NCI-H345 treated with DMSO at 0.1 percent for 48 hours (cell line): ENCODE results near the gene ZNF562.
A peak's percentile ranks its signal among the peaks of the same experiment; 100 is the strongest.
"Not testable (repeated sequence)": the region's sequence is repeated elsewhere in the genome, so short reads cannot be mapped to it uniquely, and the experiment has no call there.

ENCODE experiments used
- DNase-seq: peaks from one replicate; lab custom pipeline; 2025; ENCODE audit not compliant: unreplicated experiment; lab: John Stamatoyannopoulos, UW

Gene ZNF562

DNA sequence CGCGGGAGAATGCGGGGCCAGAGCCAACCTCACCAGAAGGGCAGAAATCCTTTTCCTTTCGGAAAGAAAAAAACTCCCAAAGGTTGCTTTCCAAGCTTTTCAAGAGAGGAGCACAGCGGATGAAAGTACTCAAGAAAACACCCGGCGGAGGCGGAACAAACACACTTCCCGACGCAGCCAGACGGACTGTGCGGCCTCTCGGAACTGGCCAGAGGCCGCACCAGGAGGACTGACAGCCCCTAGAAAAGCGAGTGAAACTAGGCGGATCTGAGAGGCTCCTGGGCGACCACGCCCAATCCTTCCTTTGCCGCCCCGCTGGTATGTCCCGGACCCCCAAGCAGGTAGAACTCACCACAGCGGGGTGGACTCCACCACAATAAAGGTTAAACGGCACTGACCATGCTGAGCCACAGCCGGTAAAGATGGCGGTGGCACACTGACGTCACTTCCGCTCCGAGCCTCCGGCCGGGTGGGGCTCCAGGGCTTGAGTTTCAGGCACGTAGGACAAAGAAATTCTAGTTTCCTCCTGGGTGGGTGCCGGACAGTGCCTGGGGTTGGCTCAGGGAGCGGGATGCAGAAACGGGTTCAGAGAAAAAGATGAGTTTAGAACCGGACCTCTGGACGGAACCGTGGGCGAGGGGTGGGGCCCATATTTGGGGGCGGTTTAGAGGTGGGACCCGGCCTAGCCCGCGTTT is at the start of gene ZNF562:
Gene ZNF562 (minus strand): TSS at position 438 of the 695 bp plus-strand sequence. CDS start 14,356 bp downstream, outside the sequence.
- peak; percentile 75 for DNase-seq

DNA sequence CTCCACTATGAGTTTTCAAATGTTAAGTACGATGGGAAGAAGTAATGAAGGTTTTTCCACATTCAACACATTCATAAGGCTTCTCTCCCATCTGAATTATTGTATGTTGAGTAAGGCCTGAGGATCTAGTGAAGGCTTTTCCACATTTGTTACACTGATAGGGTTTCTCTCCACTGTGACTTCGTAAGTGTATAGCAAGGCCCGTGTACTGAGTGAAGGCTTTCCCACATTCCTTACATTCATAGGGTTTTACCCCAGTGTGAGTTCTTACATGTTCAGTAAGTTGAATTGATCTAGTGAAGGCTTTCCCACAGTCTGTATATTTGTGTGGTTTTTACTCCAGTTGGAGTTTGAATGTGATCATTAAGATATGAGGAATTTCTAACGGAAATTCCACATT is 49.3 kb upstream of the ZNF562 start:
- no peak for DNase-seq

DNA sequence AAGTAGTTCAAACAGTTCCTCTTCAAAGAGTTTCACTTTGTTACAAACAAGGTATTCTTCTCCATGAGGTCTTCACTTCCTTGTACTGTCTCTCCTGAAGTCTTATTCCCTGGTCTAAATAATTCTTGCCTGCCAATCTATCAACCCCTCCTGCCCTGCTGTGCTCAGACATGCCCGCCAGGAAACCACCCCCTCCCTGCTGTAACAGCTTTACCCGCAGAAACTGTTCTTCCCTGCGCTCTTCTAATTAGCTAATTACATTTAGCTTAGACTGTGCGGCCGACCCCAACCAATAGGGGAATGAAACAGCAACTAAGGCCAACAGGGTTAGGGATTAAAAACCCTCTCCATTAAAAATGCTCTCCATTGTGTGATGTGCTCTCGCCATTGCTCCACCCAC is 47.0 kb upstream of the ZNF562 start:
- DNase-seq, result no peak

DNA sequence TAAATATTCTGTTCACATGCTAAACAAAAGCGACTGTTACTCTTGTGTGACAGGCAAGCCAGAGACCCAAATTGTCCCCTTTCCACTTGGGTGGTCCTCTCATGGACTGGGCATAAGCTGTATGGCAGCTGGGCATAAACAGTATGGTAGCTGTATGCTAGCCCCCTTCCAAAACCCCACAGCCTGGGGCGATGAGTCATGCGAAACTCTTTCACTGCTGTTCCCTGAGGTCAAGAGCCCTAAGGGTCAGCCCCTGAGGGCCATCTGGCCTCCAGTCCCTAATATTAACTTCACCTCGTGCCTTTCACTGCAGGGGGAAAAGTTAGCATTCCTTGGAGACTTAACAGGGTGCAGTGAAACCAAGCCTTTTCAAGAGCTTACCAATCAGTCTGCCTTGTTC is 45.6 kb upstream of the ZNF562 start:
- DNase-seq, result no peak

DNA sequence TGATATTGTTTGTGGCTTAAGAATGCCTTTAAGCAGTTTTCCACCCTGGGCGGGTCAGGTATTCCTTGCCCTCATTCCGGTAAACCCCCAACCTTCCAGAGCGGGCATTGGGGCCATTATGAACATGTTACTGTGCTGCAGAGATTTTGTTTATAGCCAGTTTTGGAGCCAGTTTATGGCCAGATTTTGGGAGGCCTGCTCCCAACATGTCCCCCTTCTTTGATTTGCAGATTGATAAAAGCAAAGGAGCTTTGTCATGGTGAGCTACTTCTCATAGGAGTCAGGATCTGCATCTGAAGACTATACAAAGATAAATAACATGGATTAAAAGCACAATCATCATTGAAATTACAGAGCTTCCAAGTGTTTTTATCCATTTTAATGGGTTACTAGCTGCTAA is 36.9 kb upstream of the ZNF562 start:
- no peak for DNase-seq

DNA sequence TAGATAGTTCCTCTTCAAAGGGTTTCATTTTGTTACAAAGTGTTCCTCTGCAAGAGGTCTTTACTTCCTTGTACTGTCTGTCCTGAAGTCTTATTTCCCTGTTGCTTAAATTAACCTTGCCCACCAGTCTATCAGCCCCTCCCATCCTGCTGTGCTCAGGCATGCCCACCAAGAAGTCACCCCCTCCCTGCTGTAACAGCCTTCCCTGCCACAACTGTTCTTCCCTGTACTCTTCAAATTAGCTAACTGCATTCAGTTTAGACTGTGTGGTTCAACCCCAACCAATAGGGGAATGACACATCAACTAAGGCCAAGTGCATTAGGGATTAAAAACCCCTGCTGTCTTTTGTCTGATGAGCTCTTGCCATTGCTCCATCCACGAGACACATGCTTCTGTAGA is 34.4 kb upstream of the ZNF562 start:
- no peak for DNase-seq

DNA sequence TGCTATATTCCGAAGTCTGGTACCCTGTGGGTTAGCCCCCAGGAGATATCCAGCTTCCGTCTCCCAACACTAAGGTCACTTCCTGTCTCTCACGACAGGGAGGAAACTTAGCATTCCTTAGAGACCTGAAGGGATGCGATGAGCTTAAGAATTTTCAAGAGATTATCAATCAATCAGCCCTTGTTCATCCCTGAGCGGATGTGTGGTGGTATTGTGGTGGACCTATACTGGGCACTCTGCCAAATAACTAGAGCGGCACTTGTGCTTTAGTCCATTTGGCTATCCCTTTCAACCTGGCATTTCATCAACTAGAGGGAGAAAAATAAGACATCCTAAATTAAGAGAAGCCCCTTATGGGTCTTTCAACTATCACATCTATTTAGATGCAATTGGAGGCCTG is 30.9 kb upstream of the ZNF562 start:
- DNase-seq, result no peak

DNA sequence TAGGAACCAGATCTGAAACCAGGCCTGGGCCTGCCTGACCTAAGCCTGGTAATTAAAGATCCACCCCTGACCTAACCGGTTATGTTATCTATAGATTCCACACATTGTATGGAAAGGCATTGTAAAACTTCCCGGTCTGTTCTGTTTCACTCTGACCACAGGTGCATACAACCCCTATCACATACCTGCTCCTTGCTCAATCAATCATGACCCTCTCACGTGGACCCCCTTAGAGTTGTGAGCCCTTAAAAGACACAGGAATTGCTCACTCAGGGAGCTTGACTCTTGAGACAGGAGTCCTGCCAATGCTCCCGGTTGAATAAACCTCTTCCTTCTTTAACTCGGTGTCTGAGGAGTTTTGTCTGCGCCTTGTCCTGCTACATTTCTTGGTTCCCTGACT is 27.3 kb upstream of the ZNF562 start:
- DNase-seq, result no peak

DNA sequence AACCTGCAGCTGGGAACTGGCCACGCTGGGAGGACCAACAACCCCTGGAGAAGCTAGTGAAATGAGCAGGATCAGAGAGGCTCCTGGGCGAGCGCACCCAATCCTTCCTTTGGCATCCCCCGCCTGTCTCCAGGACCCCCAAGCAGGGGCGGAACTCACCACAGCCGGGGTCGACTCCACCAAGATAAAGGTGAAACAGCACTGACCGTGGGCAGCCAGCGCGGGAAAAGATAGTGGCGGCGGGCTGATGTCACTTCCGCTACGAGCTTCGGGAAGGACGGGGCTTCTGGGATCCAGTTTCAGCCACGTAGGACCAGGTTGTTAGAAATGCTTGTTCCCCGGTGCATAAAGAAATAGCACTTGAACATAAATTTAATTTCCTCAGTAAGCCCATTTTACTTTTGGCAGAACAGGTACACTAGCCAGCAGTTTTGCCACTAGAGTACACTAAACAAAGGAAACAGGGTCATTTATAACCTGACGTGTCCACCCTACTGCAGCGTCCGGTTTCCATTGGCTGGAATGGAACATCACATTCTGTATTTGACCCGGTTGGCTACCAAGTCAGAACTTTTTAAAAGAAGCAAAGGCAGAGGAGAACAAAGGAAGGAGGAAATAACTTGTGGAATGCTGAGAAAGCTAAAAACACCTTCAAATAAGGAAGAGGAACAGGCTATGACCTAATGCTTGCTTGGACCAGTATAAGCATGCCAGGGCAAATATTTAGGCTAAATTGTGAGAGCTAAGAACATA is 25.5 kb upstream of the ZNF562 start:
- DNase-seq, result no peak

DNA sequence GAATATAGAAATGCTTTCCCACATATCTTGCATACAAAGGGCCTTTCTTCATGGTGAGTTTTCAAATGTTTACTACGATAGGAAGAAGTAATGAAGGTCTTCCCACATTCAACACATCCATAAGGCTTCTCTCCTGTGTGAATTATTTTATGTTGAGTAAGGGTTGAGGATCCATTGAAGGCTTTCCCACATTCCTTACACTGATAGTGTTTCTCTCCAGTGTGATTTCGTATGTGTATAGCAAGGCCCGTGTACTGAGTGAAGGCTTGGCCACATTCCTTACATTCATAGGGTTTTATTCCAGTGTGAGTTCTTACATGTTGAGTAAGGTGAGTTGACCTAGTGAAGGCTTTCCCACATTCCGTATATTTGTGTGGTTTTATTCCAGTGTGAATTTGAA is 15.4 kb upstream of the ZNF562 start:
- DNase-seq, result not testable (repeated sequence)

DNA sequence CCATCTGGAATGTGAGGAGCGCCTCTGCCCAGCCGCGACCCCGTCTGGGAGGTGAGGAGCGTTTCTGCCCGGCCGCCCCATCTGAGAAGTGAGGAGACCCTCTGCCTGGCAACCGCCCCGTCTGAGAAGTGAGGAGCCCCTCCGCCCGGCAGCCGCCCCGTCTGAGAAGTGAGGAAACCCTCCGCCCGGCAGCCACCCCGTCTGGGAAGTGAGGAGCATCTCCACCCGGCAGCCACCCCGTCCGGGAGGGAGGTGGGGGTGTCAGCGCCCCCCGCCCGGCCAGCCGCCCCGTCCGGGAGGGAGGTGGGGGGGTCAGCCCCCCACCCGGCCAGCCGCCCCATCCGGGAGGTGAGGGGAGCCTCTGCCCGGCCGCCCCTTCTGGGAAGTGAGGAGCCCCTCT is 5.1 kb upstream of the ZNF562 start:
- not testable (repeated sequence) for DNase-seq

DNA sequence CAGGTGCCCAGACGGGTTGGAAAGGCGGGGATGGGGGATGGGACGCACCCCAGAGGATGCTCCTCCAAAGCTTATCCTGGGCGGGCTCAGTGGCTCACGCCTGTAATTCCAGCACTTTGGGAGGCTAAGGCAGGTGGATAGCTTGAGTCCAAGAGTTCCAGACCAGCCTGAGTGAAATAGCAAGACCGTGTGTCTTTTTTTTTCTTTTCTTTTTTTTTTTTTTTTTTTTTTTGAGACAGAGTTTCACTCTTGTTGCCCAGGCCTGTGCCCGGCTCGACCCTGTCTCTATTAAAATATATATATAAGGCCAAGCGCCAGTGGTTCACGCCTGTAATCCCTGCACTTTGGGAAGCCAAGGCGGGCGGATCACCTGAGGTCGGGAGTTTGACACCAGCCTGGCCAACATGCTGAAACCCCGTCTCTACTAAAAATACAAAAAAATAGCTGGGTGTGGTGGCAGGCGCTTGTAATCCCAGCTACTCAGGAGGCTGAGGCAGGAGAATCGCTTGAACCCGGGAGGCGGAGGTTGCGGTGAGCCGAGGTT is 530 bp upstream of the ZNF562 start:
- peak; percentile 38 for DNase-seq

DNA sequence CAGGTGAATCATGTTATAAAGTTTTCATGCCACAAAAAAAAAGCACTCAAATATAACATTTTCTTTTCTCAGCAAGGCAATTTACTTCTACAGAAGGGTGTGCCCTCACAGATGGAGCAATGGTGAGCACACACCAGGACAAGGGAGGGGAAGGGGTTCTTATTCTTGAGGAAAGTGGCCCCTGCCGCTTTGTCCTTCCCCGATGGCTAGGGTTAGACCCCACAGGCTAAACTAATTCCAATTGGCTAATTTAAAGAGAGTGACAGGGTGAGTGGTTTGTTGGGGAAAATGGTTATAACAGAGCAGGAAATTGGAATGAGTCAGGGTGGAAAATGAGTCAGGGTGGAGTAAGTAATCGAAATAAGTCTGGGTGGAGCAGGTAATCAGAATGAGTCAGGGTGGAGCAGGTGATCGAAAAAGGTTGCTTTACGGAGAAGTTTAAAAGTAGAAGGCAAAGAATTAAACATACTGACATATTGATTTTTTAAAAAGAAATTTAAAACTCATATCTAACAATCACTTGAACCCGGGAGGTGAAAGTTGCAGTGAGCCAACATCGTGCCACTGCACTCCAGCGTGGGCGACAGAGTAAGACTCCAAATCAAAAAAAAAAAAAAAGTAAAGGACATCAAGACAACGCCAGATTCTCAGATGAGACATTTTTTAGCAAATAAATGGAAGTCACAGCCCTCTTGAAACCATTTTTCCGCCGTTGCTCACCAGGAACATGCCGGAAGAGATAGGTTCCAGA is 813 bp downstream of the ZNF562 start:
- DNase-seq, result no peak

DNA sequence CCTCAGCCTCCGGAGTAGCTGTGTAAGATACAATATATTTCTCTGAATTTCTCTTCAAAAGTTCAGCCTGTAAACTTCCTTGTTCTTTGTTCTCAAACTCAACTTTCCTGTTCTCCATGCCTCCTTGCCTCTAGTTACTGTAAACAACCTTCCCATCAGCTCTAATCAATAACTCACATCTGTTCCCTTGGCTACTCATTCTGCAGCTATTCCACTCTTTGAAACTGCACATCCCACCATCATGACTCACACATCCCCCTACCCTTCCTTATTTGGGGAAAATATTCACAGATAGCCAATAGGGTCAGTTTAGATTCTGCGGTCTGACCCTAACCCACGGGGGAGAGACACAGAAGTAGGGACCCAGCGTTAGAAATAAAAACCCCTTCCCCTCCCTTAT is 2.0 kb downstream of the ZNF562 start:
- no peak for DNase-seq

DNA sequence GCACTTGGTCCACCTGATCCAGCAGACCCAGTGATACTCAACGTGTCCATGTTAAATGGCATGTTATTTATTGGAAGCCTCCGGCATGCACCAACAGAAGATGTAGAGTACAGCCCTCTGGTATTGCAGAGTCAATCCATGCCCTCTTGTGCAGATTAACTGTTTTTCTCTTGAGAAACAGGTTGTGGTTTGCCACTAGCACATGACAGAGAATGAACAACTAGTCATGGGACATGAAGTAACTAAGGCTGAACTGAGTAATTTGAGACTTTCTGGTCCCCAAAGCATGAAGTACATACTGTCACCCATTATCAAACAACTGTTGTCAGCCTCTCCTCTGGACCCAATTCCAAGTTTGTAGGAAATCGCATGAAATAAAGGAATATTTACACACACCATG is 3.2 kb downstream of the ZNF562 start:
- no peak for DNase-seq

DNA sequence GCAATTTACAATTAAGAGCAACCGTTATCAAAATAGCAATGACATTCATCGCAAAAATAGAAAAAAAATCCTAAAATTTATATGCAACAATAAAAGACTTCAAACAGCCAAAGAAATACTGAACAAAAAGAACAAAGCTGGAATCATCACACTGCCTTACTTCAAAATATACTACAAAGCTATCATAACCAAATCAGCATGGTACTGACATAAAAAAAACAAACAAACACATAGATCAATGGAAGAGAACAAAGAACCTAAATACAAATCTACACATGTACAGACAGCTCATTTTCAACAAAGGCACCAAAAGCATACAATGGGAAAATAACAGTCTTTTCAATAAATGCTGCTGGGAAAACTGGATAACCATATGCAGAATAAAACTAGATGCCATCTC is 6.4 kb downstream of the ZNF562 start:
- DNase-seq, result no peak

DNA sequence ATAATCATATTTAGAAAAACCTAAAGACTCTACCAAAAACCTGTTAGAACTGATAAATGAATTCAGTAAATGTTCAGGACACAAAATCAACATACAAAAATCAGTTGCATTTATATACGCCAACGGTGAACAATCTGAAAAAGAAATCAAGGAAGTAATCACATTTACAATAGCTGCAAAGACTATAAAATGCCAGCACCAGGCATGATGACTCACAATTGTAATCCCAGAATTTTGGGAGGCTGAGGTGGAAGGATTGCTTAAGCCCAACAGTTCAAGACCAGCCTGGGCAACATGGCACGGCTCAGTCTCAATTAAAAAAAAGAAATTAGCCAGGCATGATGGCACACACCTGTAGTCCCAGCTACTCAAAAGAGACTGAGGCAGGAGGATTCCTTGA is 7.0 kb downstream of the ZNF562 start:
- no peak for DNase-seq

DNA sequence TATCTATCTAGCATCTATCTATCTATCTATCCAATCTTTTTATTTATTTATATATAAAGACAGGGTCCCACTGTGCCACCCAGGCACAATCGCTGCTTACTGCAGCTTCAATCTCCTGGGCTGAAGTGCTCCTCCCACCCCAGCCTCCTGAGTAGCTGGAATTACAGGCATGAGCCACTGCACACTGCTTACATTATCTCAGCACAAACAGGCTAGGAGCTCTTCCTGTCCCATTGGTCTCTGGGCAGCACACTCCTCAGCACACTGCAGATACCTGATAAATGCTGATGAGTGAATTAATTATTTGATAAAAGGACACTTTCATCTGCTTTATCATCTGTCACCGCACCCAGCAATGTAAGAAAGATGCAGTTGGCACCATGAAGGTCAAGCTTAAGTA is 16.1 kb downstream of the ZNF562 start:
- no peak for DNase-seq

DNA sequence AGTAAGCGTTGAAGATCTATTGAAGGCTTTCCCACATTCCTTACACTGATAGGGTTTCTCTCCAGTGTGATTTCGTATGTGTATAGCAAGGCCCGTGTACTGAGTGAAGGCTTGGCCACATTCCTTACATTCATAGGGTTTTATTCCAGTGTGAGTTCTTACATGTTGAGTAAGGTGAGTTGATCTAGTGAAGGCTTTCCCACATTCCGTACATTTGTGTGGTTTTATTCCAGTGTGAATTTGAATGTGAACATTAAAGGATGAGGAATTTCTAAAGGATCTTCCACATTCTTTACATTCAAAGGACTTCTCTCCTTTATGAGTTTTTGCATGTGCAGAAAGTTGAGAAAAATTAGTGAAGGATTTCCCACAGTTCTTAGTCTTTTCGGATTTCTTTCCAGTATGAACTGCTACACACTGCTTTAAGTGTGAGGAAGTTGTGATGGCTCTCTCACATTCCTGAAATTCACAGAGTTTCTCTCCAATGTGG is 21.8 kb downstream of the ZNF562 start:
- not testable (repeated sequence) for DNase-seq

DNA sequence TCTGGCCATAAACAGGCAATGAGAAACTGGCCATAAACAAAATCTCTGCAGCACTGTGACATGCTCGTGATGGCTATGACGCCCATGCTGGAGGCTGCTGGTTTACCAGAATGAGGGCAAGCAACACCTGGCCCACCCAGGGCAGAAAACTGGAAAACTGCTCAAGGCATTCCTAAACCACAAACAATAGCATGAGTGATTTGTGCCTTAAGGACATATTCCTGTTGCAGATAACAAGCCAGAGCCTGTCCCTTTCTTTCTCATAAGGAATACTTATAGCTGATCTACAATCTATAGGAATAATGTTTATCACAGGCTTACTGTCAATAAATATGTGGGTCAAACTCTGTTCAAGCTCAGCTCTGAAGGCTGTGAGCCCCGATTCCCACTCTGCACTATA is 23.4 kb downstream of the ZNF562 start:
- not testable (repeated sequence) for DNase-seq

DNA sequence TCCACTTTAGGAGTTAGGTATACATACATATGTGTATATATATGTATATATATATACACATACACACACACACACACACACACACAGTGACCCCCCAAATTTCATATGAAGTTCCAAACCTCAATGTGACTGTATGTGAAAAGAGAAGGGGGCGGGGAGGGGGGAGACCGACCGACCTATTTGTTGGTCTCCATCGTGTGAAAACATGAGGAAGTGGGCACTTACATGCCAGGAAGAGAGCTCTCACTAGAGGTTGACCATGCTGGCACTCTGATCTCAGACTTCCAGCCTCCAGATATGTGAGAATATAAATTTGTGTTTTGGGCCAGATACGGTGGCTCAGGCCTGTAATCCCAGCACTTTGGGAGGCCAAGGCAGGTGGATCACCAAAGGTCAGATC is 24.6 kb downstream of the ZNF562 start:
- no peak for DNase-seq

DNA sequence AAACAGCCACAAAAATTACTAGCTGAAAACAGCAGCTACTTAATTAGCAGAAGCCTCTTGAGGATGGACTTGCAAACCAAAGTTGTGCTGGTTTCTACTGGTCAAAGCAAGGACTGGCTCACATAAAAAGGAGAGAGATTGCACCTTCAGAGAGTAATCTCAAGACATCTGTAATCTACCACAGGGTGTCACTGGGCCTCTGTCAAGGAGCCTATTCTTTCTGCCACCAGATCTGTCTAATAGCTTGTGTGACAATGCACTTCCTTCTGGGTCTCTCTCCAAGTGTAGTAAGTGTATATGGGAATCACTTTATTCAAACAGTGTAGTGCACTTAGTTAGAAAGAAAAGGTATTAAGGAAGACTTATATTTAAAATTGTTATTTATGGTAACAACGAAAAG is 29.4 kb downstream of the ZNF562 start:
- no peak for DNase-seq
